GM20431 (cell line): ENCODE data around the gene NFIB.

Experiments
- in situ Hi-C: fragments of 300-500 bp; cut with MseI, MboI; formaldehyde crosslinking; loops from one replicate; pipeline ENCODE4 v1.15.0; 2020; ENCODE audit warnings: low sequenced_read_pairs; ENCODE audit not compliant: unreplicated experiment

NFIB gene

GRCh38 chr9:14136047-14136635, 177.8 kb downstream of the NFIB start:
- in situ Hi-C loops: no loop called here

GRCh38 chr9:14135421-14135820, 178.5 kb downstream of the NFIB start:
- in situ Hi-C loops: no loop called here

- in situ Hi-C loops: no loop called here
These were observed 180.5 kb downstream of the NFIB start for GRCh38 chr9:14133394-14133793.

- in situ Hi-C loops: no loop called here
These were observed 181.2 kb downstream of the NFIB start for GRCh38 chr9:14132775-14133174.

GRCh38 chr9:14131356-14132088, 182.4 kb downstream of the NFIB start:
- in situ Hi-C loops: no loop called here

- in situ Hi-C loops: no loop called here
These were observed 186.3 kb downstream of the NFIB start for GRCh38 chr9:14127656-14128055.

- in situ Hi-C loops: no loop called here
These were observed 194.0 kb downstream of the NFIB start for GRCh38 chr9:14119694-14120514.

- in situ Hi-C loops: no loop called here
These were observed 201.7 kb downstream of the NFIB start for GRCh38 chr9:14112226-14112625.

- in situ Hi-C loops: no loop called here
These were observed 202.2 kb downstream of the NFIB start for GRCh38 chr9:14111696-14112095.

GRCh38 chr9:14107977-14108376, 206.0 kb downstream of the NFIB start:
- in situ Hi-C loops: no loop called here

GRCh38 chr9:14107495-14107894, 206.4 kb downstream of the NFIB start:
- in situ Hi-C loops: no loop called here

- in situ Hi-C loops: no loop called here
These were observed 207.2 kb downstream of the NFIB start for GRCh38 chr9:14106699-14107098.

GRCh38 chr9:14104496-14104895, 209.4 kb downstream of the NFIB start:
- in situ Hi-C loops: no loop called here

GRCh38 chr9:14103115-14103514, 210.8 kb downstream of the NFIB start:
- in situ Hi-C loops: no loop called here

GRCh38 chr9:14099737-14100136, 214.2 kb downstream of the NFIB start:
- in situ Hi-C loops: no loop called here

- in situ Hi-C loops: no loop called here
These were observed 215.3 kb downstream of the NFIB start for GRCh38 chr9:14098486-14099180.

- in situ Hi-C loops: no loop called here
These were observed 216.1 kb downstream of the NFIB start for GRCh38 chr9:14097666-14098415.

GRCh38 chr9:14097215-14097614, 216.7 kb downstream of the NFIB start:
- in situ Hi-C loops: no loop called here

- in situ Hi-C loops: no loop called here
These were observed 217.6 kb downstream of the NFIB start for GRCh38 chr9:14096258-14096922.
